ENCODE data around the gene LGI1.

Gene LGI1

DNA sequence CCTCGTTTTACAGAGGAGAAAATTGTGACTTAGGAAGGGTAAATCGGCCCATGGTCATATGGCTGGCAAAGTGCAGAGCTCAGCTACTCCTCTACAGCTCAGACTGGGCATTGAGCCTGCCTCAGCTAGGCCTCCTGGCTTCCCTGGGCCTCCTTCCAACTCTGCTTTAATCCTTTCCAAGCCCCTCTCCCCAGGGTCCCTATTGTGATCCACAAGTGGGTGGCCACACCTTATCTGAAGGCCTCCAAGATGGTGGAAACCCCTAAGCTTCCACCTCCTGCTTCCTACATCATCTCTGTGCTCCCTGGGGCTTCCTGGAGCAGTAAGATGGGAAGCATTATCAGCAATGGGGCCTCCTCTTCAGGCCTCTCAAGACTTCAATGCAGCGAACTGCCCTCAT is 3.0 kb upstream of the LGI1 start:
- TF ChIP-seq CTCF (IDR thresholded peaks at IDR 0.05; ENCODE audit: poor library complexity, severe bottlenecking), result no peak
- no peak overlapping the region for H3K4me3 ChIP-seq (ENCODE audit: severe bottlenecking)
- no peaks in the 10 kb centered on the region for H3K9me3 ChIP-seq (ENCODE audit: severe bottlenecking)
- no peak for DNase-seq (ENCODE audit: low spot score)
- H3K36me3 ChIP-seq (ENCODE audit: low read depth), result no peaks in the 10 kb centered on the region
- peaks cover 20% of the 10 kb centered on the region for H3K4me1 ChIP-seq (ENCODE audit: insufficient read depth, poor library complexity, severe bottlenecking)
- no peak for ATAC-seq (ENCODE audit: low read depth)
- H3K27ac ChIP-seq (ENCODE audit: poor library complexity, severe bottlenecking), result no peak overlapping the region
- no peaks in the 10 kb centered on the region for H3K27me3 ChIP-seq (ENCODE audit: insufficient read depth, poor library complexity, severe bottlenecking)

GRCh38 chr10:93755443-93756116 is 2.2 kb upstream of the LGI1 start:
- Histone ChIP-seq H3K9me3 (ENCODE audit: severe bottlenecking) (no peaks in the 10 kb centered on the region), H3K36me3 (ENCODE audit: low read depth) (no peaks in the 10 kb centered on the region), H3K27me3 (ENCODE audit: insufficient read depth, poor library complexity, severe bottlenecking) (no peaks in the 10 kb centered on the region), H3K4me1 (ENCODE audit: insufficient read depth, poor library complexity, severe bottlenecking) (peaks cover 20% of the 10 kb centered on the region), H3K4me3 (ENCODE audit: severe bottlenecking) (no peak overlapping the region), H3K27ac (ENCODE audit: poor library complexity, severe bottlenecking) (no peak overlapping the region)
- no peak for TF ChIP-seq CTCF (IDR thresholded peaks at IDR 0.05; ENCODE audit: poor library complexity, severe bottlenecking)
- ATAC-seq (ENCODE audit: low read depth) (no peak), DNase-seq (ENCODE audit: low spot score) (no peak)

DNA sequence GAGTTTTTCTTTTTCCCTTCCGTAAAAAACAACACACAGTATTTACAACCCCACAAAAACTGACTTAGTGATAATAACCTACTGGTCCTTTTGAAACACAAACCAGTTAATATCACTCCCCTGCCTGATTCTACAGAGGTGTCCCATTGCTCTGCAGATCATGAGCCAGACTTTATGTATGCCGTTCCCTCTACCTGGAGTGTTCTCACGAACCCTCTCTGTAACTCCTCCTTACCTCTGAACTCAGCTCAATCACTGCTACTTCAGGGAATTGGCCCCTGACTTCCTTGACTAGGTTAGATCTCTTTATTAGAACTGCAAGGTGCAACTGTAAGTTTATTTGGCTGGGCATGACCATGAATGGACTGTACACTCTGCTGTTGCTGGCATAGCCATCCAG is 1.6 kb upstream of the LGI1 start:
- no peaks in the 10 kb centered on the region for H3K9me3 ChIP-seq (ENCODE audit: severe bottlenecking)
- DNase-seq (ENCODE audit: low spot score), result no peak
- TF ChIP-seq CTCF (IDR thresholded peaks at IDR 0.05; ENCODE audit: poor library complexity, severe bottlenecking), result no peak
- H3K27me3 ChIP-seq (ENCODE audit: insufficient read depth, poor library complexity, severe bottlenecking), result no peaks in the 10 kb centered on the region
- H3K4me3 ChIP-seq (ENCODE audit: severe bottlenecking), result no peak overlapping the region
- H3K27ac ChIP-seq (ENCODE audit: poor library complexity, severe bottlenecking), result no peak overlapping the region
- H3K4me1 ChIP-seq (ENCODE audit: insufficient read depth, poor library complexity, severe bottlenecking), result peaks cover 18% of the 10 kb centered on the region
- ATAC-seq (ENCODE audit: low read depth), result no peak
- no peaks in the 10 kb centered on the region for H3K36me3 ChIP-seq (ENCODE audit: low read depth)

- no peak for ATAC-seq (ENCODE audit: low read depth)
- no peak overlapping the region for H3K27ac ChIP-seq (ENCODE audit: poor library complexity, severe bottlenecking)
Measured at GRCh38 chr10:93757136-93757535, 600 bp upstream of the LGI1 start.

More at GRCh38 chr10:93757136-93757535, 600 bp upstream of the LGI1 start:
- TF ChIP-seq CTCF (IDR thresholded peaks at IDR 0.05; ENCODE audit: poor library complexity, severe bottlenecking), result no peak
- no peak for DNase-seq (ENCODE audit: low spot score)
- H3K4me1 ChIP-seq (ENCODE audit: insufficient read depth, poor library complexity, severe bottlenecking), result peaks cover 10% of the 10 kb centered on the region
- no peaks in the 10 kb centered on the region for H3K27me3 ChIP-seq (ENCODE audit: insufficient read depth, poor library complexity, severe bottlenecking)
- no peaks in the 10 kb centered on the region for H3K9me3 ChIP-seq (ENCODE audit: severe bottlenecking)
- H3K36me3 ChIP-seq (ENCODE audit: low read depth), result no peaks in the 10 kb centered on the region
- H3K4me3 ChIP-seq (ENCODE audit: severe bottlenecking), result no peak overlapping the region

Data from RWPE2 (cell line).